GM18508 (cell line): ENCODE measurements around the gene LRMDA.

Experiments used
- ATAC-seq: cut with Tn5 transposase; IDR thresholded peaks from one replicate; pipeline ENCODE4 v1.9.1; 2021; ENCODE audit warnings: moderate number of reproducible peaks; ENCODE audit not compliant: insufficient read depth, unreplicated experiment

LRMDA gene

DNA sequence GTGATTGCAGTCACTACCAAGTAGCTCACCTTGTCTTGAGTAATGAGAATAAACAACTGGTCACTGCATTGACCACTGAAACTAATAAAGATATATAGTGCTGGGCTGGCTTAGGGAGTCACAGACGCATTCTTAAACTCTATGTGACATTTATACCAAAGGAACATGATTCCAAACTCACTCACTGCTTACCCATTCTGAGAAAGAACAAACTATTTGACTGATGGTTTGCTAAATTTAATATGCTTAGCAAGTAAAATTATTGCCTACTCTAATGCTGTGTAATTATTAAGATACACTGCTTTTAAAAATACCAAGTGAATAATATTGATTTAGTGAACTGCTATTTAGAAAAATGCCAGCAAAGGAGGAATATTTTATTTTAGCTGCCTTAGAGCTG, 191.1 kb downstream of the LRMDA start:
- ATAC-seq = no peak

DNA sequence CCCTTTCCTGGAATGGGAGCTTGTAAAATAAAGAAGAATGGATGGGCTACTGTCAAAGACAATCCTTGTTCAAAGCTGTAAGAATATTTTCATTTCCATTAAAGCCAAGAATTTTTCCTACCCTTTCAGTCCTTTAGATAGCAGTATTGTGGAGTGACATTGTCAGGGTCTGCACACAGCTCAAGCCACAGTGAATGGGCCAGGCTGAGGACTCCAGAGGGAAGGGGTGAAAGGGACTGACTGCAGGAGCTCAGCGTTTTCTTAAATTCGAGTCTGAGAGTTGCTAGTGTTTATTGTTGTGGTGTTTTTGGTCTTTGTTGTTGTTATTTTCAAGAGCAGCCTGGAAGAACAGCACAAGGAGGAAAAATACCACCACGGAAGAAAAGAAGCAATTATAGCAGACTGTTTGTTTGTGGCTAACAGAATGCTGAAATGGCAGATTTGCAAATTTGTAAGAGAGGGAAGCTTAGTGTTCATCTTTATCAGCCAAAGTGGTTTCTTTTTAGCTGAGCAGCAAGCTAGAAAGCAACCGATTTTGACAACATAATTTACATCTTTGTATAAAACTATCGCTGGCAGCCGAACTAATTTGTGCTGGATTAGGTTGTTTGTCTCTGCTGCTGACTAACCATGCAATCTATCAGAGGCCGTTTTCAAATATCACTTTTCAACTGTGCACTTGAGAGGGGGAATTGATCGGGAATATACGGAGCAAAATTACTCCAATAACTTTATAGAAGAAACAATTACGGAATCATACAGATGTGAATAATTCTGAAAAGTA, 192.1 kb downstream of the LRMDA start:
- no peak for ATAC-seq

DNA sequence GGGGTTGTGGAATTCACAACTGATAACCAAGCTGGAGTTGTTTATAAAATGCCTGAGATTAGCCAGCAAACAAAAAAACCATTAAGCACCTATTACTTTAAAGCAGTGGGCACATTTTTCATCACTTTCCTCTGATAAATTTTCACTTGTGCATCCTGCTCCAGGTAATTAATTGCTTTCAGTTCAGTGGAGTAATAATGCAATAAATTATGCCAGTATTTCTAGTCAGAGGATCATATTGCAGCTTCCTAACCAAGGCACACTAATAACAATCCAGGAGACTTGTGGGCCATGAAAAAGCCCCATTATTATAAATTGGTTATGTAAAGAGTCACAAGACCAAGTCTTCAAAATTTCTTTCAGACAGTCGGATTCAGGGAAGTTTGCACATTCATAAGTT, 193.2 kb downstream of the LRMDA start:
- ATAC-seq = no peak

DNA sequence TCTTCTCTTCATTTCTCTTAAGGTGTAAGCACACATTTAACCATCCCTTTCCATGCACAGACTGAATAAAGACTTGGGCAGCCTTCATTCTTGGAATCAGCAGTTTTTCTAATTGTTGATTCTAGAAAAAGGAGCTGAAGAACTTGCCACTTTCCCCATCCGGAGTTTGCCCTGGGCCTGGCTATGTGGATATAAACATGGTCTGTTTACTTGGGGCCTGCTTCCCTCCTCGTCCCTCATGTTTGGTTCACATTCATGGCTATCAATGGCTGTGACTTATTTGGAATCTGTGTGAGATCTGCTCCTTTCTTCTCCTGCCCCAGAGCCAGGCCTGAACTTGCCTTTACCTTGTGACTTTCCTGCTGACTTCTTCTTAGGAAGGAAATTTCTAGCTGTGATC, 199.3 kb downstream of the LRMDA start:
- no peak for ATAC-seq

DNA sequence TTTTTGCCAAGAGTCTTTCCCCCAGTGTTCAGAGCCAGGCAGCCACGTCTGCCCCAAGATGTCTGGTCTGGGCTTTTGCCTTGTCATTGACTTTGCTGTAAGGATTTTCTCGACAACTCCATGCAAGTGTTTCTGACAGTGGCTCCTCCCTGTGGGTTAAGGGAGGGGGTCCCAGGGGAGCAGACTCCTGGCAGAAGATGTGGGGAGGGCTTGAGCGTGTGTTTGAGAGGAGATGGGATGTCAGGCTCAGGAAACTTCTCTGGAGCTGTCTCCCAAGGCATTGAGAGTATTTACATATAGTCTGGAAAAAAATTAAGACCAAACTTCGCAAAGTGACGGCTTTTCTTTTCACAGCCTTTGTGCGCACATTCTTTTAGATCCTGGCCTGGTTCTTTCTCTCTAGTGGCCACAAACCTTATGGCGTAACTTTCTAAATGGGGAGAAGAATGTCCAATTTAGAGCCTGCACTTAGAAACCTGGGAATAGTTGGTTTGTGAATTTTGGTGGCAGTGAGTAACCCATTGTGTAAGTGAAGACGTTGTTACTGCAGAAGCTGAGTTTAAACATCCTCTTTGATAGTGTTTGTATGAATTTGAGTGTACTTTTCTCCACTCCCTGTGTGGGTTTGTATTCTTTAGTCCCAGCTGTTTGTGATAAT, 201.5 kb downstream of the LRMDA start:
- ATAC-seq = no peak

DNA sequence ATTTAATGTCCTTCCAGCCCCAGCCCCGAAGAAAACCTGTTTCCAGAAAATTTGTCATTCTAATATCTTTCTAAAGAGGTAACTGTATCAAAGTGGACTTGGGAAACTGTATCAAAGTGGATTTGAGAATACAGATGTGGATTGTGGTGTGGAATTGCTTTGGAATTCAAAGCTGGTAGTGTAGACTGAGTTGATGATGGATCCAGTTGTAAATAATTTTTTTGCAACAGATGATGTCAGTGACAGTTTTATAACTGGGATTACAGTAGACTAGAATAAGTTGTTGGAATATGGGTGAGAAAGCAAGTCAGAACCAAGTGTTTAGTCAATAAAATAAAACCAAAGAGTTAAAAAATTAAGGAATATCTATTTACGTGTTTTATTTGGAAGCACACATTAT, 202.1 kb downstream of the LRMDA start:
- no peak for ATAC-seq

DNA sequence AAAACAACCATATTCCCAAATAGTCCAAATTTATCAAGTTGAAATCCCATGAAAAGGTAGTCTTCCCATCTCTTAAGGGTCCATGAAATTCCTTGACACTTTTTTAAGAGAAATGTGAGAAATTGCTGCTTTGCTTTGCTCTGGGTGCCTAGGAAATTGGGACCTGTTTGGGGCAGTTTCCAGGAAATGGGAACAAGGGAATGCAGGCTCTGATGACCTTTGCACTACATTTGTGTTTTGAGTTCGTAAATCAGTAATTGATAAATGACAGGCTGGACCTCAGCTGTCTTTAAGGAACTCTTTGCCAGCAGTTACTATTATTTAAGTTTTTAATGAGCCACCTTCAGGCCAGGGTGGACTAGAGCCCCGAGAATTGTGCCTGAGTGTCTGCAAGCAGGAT, 203.5 kb downstream of the LRMDA start:
- no peak for ATAC-seq

DNA sequence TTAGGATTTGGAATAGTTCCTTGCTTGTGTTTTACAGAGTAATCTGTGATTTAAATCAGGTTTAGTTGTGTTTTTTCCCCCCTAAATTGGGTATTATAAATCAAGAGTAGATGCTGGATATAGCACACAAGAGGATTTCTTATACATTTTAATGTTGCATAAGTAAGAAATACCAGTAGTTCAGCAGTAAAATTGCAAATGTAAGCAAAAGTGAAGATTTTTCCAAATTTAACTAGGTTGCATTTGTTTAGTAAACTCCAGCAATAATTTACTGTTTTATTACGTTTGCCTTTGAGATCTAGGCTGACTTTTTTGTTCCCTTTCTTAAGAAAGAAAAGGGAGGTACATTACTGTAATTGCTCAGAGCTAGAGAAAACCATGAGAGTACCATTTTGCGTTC, 207.3 kb downstream of the LRMDA start:
- ATAC-seq = no peak

DNA sequence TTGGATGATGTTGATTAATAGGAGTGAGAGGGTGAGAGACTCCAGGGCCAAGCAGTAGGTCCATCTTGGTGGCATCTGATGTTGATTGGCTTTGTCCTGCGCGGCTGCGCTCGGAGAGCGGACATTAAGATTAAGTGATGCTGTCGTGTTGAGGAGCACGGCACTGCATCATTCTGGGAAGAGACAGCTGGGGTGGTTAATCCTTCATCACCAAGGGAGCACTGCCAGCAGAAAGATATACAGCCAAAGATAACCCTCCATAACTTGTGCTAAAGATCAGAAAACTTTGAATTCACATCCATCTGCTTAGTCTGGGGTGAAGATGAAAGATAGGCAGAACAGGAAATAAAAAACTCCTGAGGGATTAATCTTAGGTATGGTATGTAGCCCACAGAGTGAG, 208.3 kb downstream of the LRMDA start:
- ATAC-seq = no peak

DNA sequence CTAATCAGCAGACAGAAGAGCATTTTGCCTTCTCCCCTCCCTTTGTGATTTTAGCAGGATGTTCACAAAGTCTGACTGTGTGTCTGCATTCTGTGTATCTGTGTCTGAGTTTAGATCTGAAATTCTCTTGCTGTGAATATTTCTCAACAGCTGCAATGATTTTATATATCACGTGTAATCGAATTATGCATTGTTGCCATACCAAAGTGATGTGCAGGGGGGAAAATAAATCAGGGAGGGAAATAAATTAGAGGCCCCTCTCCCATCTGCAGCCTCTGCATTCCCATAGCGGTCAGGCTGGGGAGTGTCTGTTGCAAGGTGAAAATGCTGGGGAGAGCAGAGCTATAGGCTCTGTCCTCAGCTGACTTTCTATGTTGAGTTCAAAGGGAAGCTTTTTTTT, 209.0 kb downstream of the LRMDA start:
- ATAC-seq = no peak

DNA sequence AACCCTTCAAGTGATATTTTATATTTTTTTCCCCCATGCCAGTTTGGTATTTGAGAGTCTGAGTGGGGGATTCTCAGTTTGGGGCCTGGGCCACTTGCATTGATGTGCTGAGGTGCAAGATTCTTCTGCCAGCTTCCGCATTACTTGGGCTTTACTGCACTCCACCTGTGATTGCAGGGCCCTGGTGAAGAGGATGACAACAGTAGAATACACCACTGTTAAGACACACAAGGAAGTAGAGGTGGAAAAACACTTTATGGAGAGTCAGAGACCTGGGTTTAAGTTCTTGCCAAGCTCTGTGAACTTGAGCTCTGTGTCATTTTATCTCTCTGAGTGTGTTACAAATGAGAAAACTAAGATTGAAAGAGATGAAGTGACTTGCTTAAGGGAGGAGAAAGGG, 209.4 kb downstream of the LRMDA start:
- ATAC-seq = no peak

DNA sequence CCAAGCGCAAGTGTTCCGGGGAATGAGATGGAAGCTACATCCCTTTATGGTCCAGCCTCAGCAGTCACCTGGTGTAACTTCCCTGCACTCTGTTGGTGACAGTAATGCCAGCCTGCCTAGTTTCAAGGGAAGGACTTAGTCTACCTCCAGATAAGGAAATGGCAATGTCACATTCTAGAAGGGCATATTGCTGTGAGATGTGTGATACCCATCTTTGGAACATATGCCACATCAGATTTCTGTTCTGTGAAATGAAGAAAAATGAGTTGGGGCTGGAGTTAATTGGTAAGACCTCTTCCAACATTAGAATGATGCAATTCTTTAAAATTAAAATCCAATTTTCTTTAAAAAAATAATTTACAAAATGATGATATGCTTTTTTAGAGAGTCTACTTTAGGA, 212.0 kb downstream of the LRMDA start:
- no peak for ATAC-seq

DNA sequence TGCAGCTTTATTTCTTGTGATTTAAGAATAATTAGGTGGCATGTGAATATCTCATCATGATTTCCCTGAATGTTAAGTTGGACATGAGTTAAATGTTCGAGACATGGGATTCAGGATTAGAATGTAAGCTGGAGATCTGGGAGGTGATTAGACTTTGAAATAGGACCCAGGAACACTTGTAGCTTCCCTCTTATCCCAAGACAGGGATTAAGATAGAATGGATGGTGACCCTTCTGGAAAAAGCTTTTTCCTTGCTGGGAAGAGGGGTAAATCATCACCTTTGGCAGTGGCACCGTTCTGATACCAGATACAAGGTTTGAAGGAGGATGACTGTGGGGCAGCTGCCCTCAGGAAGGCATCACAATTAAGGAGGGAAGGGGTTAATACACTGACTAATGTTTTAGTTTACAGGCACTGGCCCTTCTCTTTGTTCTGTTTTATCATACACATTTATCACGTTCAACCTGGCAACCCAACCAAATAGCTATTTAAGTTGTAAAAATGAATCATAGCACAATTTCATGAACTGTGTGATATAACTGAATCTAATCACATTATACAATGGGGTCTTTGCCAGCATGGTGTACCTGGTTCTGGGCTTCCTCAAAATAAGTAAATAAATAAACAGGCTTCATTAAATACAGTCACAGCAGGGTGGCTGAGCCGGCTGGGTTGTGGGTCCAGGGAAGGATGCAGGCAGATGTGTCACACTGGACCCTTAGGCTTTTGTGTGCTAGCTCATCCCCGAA, 212.7 kb downstream of the LRMDA start:
- ATAC-seq = no peak

DNA sequence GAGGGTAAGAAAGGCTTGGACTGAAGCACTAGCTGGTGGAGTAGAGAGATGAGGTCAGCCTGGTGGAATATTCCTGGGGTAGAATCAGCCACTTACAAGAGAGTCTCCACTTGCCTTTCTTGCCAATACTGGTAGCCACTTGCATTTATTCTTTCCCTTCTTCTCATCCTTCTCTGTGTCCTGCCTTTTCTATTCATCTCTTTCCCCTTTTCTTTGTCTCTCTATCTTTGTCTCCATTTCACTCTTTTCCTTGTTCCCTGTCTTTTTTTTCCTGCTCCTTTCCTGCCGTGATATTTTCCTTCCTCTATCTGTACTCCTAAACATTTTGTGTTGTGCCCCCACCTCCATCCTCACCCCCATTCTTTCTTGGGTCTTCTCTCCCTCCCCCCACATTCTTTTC, 214.3 kb downstream of the LRMDA start:
- ATAC-seq = no peak

DNA sequence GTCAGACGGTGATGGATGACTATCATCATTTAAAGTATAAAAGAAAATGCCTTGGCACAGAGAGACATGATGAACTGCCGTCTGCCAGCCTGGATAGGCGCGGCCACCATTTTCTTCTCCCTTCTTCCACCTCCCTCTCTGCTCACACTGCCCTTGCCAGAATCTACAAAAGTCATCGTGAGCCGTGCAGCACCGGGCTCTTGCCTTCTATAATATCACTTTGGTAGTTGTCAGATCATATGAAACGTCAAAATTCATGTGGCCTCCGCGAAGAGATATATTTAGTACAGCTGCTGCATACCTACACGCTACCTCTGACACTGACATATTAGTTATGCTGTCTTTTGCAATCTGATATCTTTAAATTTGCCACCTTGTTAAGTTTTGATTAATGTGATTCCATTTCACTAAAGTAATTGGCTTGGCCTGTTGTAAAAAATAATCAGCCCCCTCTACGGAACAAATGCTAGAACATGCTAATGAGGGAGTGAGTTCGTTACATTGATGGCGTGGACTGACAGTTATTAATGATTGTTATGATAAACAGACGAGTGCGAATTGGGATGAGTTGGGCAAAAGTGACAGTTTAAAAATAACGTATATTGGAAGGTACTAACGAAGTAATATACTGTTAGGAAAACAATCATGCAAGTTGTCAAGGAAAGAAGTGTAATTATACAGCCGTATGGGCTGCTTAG, 214.9 kb downstream of the LRMDA start:
- ATAC-seq = no peak

DNA sequence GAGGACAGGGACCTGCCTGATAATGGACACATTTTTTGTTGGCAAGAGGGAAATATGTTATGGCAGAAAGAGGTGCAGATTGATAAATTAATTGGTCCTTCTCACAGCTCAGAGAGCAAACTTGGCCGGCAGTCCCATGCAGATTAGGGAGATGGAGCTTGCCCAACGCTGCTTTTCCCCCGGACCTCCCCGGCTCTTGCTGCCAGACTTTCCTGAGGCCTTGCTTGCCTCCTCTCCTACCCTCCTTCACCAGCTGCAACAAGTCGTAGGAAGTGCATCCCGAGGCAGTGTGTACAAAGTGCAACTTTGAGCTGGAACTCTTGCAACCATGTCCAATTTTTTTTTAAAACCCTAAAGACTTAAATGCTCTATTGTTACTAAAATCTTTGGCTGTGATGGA, 215.5 kb downstream of the LRMDA start:
- no peak for ATAC-seq

DNA sequence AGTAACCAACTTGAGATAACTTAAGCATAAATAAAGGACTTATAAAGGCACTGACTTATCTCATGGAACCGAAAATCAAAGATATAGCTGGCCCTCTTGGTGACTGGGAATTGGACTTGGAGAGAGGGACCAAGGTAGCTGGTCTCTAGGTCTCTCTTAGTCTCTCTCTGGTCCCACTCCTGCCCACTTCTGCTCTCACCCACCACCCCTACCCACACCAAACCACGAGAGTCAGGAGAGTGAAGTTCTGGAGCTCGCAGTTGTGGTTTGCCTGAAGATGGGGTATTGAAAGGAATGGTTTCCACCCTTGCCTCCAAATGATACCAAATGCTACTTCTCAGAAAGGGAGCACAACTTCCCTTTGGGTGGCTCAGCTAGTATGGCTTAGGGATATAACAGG, 216.3 kb downstream of the LRMDA start:
- ATAC-seq = no peak

DNA sequence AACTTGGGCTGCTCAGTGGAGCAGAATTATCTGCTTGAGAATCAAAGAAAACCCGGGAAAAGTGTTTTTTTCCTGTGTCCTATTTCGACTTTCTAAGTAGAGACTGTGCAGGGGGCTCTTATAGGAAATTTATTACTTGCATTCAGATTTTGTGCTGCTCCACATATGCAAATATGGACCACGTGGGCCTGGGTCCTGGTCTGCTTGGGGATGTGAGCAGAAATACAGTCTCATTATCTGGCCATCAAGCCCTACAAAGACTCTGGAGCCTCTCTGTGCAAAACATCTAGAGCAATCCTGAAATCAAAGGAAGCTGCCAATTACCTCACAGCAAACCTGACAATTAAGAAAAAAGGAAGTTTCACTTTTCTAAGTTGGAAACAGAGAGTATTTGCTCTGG, 216.9 kb downstream of the LRMDA start:
- no peak for ATAC-seq

DNA sequence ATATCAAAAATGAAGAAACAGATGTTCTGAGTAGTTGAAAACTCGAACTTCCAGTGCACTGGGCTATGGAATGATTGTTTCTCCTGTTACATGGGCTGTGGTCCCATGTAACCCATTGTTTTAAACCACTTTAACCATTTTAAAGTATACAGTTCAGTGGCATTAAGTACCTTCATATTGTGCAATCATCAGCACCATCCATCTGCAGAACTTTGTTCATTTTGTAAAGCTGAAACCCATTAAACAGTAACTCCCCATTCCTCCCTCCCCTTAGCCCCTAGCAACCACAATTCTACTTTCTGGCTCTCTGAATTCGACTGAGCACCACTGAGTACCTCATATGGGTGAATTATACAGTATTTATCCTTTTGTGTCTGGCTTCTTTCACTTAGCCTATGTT, 217.4 kb downstream of the LRMDA start:
- no peak for ATAC-seq

DNA sequence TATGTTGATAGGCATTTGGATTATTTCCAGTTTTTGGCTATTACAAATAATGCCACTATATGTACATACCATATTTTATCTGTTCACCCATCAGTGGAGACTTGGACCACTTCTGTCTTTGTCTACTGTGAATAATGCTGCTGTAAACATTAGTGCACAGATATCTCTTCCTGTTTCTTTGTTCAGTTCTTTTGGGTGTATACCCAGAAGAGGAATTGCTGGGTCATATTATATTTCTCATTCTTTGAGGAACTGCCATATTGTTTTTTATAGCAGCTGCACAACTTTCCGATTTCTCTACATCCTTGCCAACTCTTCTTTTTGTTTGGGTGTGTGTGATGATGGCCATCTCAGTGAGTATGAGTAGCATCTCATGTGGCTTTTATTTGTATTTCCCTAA, 218.0 kb downstream of the LRMDA start:
- ATAC-seq = no peak

DNA sequence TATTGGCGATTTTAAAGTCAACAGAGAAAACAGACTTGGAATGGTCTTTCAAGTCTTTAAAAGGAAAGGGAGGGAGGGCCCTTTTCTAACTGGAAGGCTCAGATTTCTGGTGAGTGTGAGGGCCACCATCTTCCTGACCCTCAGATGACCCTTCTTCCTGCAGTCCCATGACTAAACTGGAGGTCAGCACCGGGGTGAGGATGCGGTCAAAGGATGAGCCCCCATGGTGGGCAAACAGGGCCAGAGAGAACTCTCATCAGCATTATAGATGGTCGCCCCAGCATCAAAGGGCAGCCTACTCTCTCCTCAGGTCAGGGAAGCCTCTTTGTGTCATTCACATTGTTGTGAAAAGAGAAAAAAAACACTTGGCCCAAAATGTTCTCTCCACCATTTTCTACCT, 219.2 kb downstream of the LRMDA start:
- ATAC-seq = no peak
